PC-9 (cell line): ENCODE results near the gene MAP4K4. TPM values are rescaled to one million over a fixed set of nuclear protein-coding genes. Genes with fewer than 3 reads are reported as not detected.

Experiments used
- BruUV-seq: library from RNA; stranded (reverse); fragments of 400-500 nt; replicated peaks from 2 replicates; lab custom pipeline; 2021; lab: Mats Ljungman, UMichigan
- CTCF ChIA-PET: fragments of 300-600 bp; sonication (Branson Sonifier 250); formaldehyde crosslinking; loops from one replicate; lab custom pipeline; 2022; ENCODE audit warnings: antibody characterized with exemption; lab: Charles Lee
- POLR2A ChIA-PET: fragments of 300-600 bp; sonication (Branson Sonifier 250); formaldehyde crosslinking; loops from one replicate; lab custom pipeline; 2022; ENCODE audit warnings: antibody characterized with exemption; ENCODE audit not compliant: unreplicated experiment; lab: Charles Lee
- DNase-seq, 2 experiments: peaks; one replicate each; pipeline versions ENCODE4 v3.0.0 to v3.0.0-alpha.2; 2015 to 2022; ENCODE audit warnings: mixed read lengths in 1 of 2
- H2AFZ ChIP-seq: fragments of 200-600 bp; sonication (generic); 2 replicates; pipeline ENCODE4 v1.8.1; 2017; ENCODE audit warnings: antibody characterized with exemption
- H3F3A ChIP-seq: fragments of 200-600 bp; sonication (generic); 2 replicates; pipeline ENCODE4 v1.8.1; 2017; ENCODE audit warnings: antibody characterized with exemption, mild to moderate bottlenecking, low read depth; ENCODE audit not compliant: insufficient read depth
- H3K27ac ChIP-seq: fragments of 200-600 bp; sonication (generic); 2 replicates; pipeline ENCODE4 v1.6.1; 2016; ENCODE audit warnings: mixed run types
- H3K27me3 ChIP-seq: fragments of 200-600 bp; sonication (generic); 2 replicates; pipeline ENCODE4 v1.6.1; 2016; ENCODE audit warnings: low read depth, mixed run types; ENCODE audit not compliant: insufficient read depth
- H3K36me3 ChIP-seq: fragments of 200-600 bp; sonication (generic); 2 replicates; pipeline ENCODE4 v1.6.1; 2016; ENCODE audit warnings: low read depth, mixed run types
- H3K4me1 ChIP-seq: fragments of 200-600 bp; sonication (generic); replicated peaks from 2 replicates; pipeline ENCODE4 v1.6.1; 2016; ENCODE audit warnings: mixed run types; ENCODE audit not compliant: insufficient read depth
- H3K4me2 ChIP-seq: fragments of 200-600 bp; sonication (generic); 2 replicates; pipeline ENCODE4 v1.6.1; 2017; ENCODE audit warnings: mixed run types
- H3K4me3 ChIP-seq: fragments of 200-600 bp; sonication (generic); 2 replicates; pipeline ENCODE4 v1.6.1; 2016; ENCODE audit warnings: mixed run types
- H3K79me2 ChIP-seq: fragments of 200-600 bp; sonication (generic); 2 replicates; pipeline ENCODE4 v1.6.1; 2017; ENCODE audit warnings: low read depth, mixed run types
- H3K9me2 ChIP-seq: fragments of 200-600 bp; sonication (generic); 2 replicates; pipeline ENCODE4 v1.8.1; 2017; ENCODE audit warnings: mild to moderate bottlenecking; ENCODE audit not compliant: insufficient read depth
- H3K9me3 ChIP-seq: fragments of 200-600 bp; sonication (generic); 2 replicates; pipeline ENCODE4 v1.8.1; 2016; ENCODE audit warnings: low read depth; ENCODE audit not compliant: insufficient read depth
- H4K20me1 ChIP-seq: fragments of 200-600 bp; sonication (generic); 2 replicates; pipeline ENCODE4 v1.8.1; 2017; ENCODE audit not compliant: insufficient read depth
- CTCF ChIP-seq: fragments of 200-600 bp; sonication (generic); conservative IDR thresholded peaks from 2 replicates; pipeline ENCODE4 v1.6.1; 2017; ENCODE audit warnings: mixed run types, antibody characterized with exemption, mild to moderate bottlenecking, moderate library complexity
- EZH2 ChIP-seq: fragments of 200-600 bp; sonication (generic); IDR thresholded peaks from 2 replicates; pipeline ENCODE4 v1.8.0; 2017; ENCODE audit warnings: antibody characterized with exemption, low read depth
- intact Hi-C: fragments of 100-400 bp; cut with micrococcal nuclease; formaldehyde crosslinking; loops from one replicate; pipeline ENCODE4 v1.10.0; 2022; ENCODE audit not compliant: unreplicated experiment
- total RNA-seq: library from RNA; stranded (reverse); gene quantifications from 2 replicates; pipeline ENCODE4 v1.2.3, GENCODE V29; 2021

The MAP4K4 gene
- total RNA-seq, 1 experiment from 2014 or later: 129 TPM

DNA sequence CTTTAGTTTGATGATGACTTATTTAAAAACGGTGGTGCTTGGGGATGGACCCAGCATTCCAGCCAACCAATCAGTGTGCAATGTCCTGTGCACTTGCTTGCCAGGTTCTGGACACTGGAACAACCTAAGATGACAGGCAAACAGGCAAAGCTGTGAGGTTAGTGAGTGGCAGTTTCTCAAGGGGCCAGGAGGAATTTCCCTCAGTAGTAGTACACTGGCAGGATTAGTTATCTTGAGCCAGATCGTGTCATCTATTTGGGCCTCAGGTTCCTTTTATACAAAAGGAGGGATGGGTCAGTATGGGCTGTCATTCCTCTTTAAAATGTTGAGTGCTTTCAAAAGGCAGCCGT is 26.6 kb downstream of the MAP4K4 start:
- POLR2A ChIA-PET: no interaction called here
- TF ChIP-seq CTCF (no peak), EZH2 (no peak)
- DNase-seq: no peak
- Histone ChIP-seq H3K9me2 (no peaks in the 10 kb centered on the region), H3F3A (peaks cover 26% of the 10 kb centered on the region; the same call in 1 of the 2 replicates), H3K4me1 (0 out of 2 replicates have a peak, but pooled peaks cover 17% of the 10 kb centered on the region), H3K27ac (peak overlapping the region; percentile 13; the same call in 1 of the 2 replicates), H3K79me2 (peaks cover 100% of the 10 kb centered on the region), H3K36me3 (peaks cover 30% of the 10 kb centered on the region), H3K27me3 (no peaks in the 10 kb centered on the region), H2AFZ (no peak overlapping the region), H3K4me3 (no peak overlapping the region), H3K9me3 (0 out of 2 replicates have a peak, but pooled peaks cover 7% of the 10 kb centered on the region), H4K20me1 (peaks cover 50% of the 10 kb centered on the region), H3K4me2 (no peak overlapping the region)
- BruUV-seq: no TSS peak
- intact Hi-C loops: no loop called here
- CTCF ChIA-PET: no interaction called here

- no peak for DNase-seq
- no peaks in the 10 kb centered on the region for H3K27me3 ChIP-seq
- H3K9me2 ChIP-seq: no peaks in the 10 kb centered on the region
- ChIA-PET CTCF (interaction anchor here (0.7 kb wide), 1 partner anchor 38 kb away, joined by 4 read pairs; no protein-coding TSS in a partner anchor), POLR2A (interaction anchor here (0.8 kb wide), 1 partner anchor 42 kb away, joined by 6 read pairs; no protein-coding TSS in a partner anchor)
- no peak overlapping the region for H2AFZ ChIP-seq
- intact Hi-C loops: no loop called here
- H3K36me3 ChIP-seq: peaks cover 33% of the 10 kb centered on the region
- BruUV-seq: no TSS peak
- H3K4me2 ChIP-seq: no peak overlapping the region
- H3K27ac ChIP-seq: no peak overlapping the region
- peaks cover 26% of the 10 kb centered on the region; the same call in 1 of the 2 replicates for H3F3A ChIP-seq
- TF ChIP-seq CTCF: no peak
- no peak for TF ChIP-seq EZH2
- H3K79me2 ChIP-seq: peaks cover 100% of the 10 kb centered on the region
- 0 out of 2 replicates have a peak, but pooled peaks cover 13% of the 10 kb centered on the region for H3K4me1 ChIP-seq
- 0 out of 2 replicates have a peak, but pooled peaks cover 7% of the 10 kb centered on the region for H3K9me3 ChIP-seq
- H4K20me1 ChIP-seq: peaks cover 59% of the 10 kb centered on the region
- H3K4me3 ChIP-seq: no peak overlapping the region
These were observed 27.5 kb downstream of the MAP4K4 start for GRCh38 chr2:101725038-101725437.

- no peak overlapping the region for H3K4me2 ChIP-seq
- no peaks in the 10 kb centered on the region for H3K27me3 ChIP-seq
- no peak for DNase-seq
- peaks cover 33% of the 10 kb centered on the region for H3K36me3 ChIP-seq
- ChIA-PET POLR2A (no interaction called here), CTCF (no interaction called here)
- H3K4me1 ChIP-seq: 0 out of 2 replicates have a peak, but pooled peaks cover 12% of the 10 kb centered on the region
- TF ChIP-seq CTCF (no peak), EZH2 (no peak)
- peaks cover 100% of the 10 kb centered on the region for H3K79me2 ChIP-seq
- 0 out of 2 replicates have a peak, but pooled peaks cover 7% of the 10 kb centered on the region for H3K9me3 ChIP-seq
- intact Hi-C loops: no loop called here
- no peak overlapping the region for H2AFZ ChIP-seq
- BruUV-seq: no TSS peak
- H3K9me2 ChIP-seq: no peaks in the 10 kb centered on the region
- no peak overlapping the region for H3K4me3 ChIP-seq
- H4K20me1 ChIP-seq: peaks cover 62% of the 10 kb centered on the region
- H3K27ac ChIP-seq: no peak overlapping the region
- H3F3A ChIP-seq: peaks cover 26% of the 10 kb centered on the region; the same call in 1 of the 2 replicates
These were observed 28.1 kb downstream of the MAP4K4 start for GRCh38 chr2:101725515-101726192.
